Caco-2 (cell line): ENCODE results near the gene IRS2. TPM values are rescaled to one million over a fixed set of nuclear protein-coding genes. Genes with fewer than 3 reads are reported as not detected.

Source experiments
- BruUV-seq: library from RNA; stranded (reverse); fragments of 400-500 nt; replicated peaks from 2 replicates; lab custom pipeline; 2021; lab: Mats Ljungman, UMichigan
- CTCF ChIA-PET: fragments of 300-600 bp; sonication (Branson Sonifier 250); formaldehyde crosslinking; loops from one replicate; lab custom pipeline; 2022; ENCODE audit warnings: antibody characterized with exemption; lab: Charles Lee
- POLR2A ChIA-PET: fragments of 300-600 bp; sonication (Branson Sonifier 250); formaldehyde crosslinking; loops from one replicate; lab custom pipeline; 2022; ENCODE audit warnings: antibody characterized with exemption; lab: Charles Lee
- DNase-seq, 2 experiments: peaks; one replicate each; pipeline versions ENCODE4 v3.0.0 to v3.0.0-alpha.2; 2020 to 2022
- H3K27me3 ChIP-seq: replicated peaks from 2 replicates; pipeline ENCODE4 v1.6.0; 2011; ENCODE audit warnings: low read length; ENCODE audit not compliant: control insufficient read depth, insufficient read depth
- H3K36me3 ChIP-seq: 2 replicates; pipeline ENCODE4 v1.5.1; 2011; ENCODE audit warnings: low read length; ENCODE audit not compliant: control insufficient read depth, insufficient read depth
- H3K4me1 ChIP-seq: fragments of 250-450 bp; sonication (Bioruptor Pico); 2 replicates; pipeline ENCODE4 v1.5.1; 2020; ENCODE audit warnings: mild to moderate bottlenecking
- H3K4me3 ChIP-seq: 2 replicates; pipeline ENCODE4 v1.5.1; 2011; ENCODE audit warnings: low read depth, mild to moderate bottlenecking, control low read depth, low read length
- H3K9me3 ChIP-seq: fragments of 250-450 bp; sonication (Bioruptor Pico); 2 replicates; pipeline ENCODE4 v1.5.1; 2020; ENCODE audit warnings: mild to moderate bottlenecking, moderate library complexity
- H3K27ac Mint-ChIP-seq: one replicate; pipeline ENCODE4 v1.8.0; 2022; ENCODE audit warnings: mixed read lengths; ENCODE audit not compliant: unreplicated experiment
- H3K27me3 Mint-ChIP-seq: one replicate; pipeline ENCODE4 v1.8.0; 2022; ENCODE audit warnings: mixed read lengths; ENCODE audit not compliant: insufficient read depth, unreplicated experiment
- H3K36me3 Mint-ChIP-seq: one replicate; pipeline ENCODE4 v1.8.0; 2022; ENCODE audit warnings: mild to moderate bottlenecking, mixed read lengths; ENCODE audit not compliant: insufficient read depth, unreplicated experiment
- H3K4me1 Mint-ChIP-seq: one replicate; pipeline ENCODE4 v1.8.0; 2022; ENCODE audit warnings: low read depth, mixed read lengths; ENCODE audit not compliant: unreplicated experiment
- H3K4me3 Mint-ChIP-seq: one replicate; pipeline ENCODE4 v1.8.0; 2022; ENCODE audit warnings: mild to moderate bottlenecking, moderate library complexity, mixed read lengths; ENCODE audit not compliant: unreplicated experiment
- H3K9me3 Mint-ChIP-seq: one replicate; pipeline ENCODE4 v1.8.0; 2022; ENCODE audit warnings: mixed read lengths; ENCODE audit not compliant: unreplicated experiment
- CTCF ChIP-seq, 2 experiments: fragments of 200-600 bp in 1 of 2; IDR thresholded peaks; 1 replicate in 1 of 2; 2 replicates in 1 of 2; pipeline versions ENCODE4 v1.5.1 to v1.8.0; 2011 to 2022; ENCODE audit warnings: antibody characterized with exemption in 1 of 2, control low read depth in 1 of 2, inconsistent platforms in 1 of 2, low read depth in 1 of 2, low read length in 1 of 2, mild to moderate bottlenecking in 1 of 2, moderate library complexity in 1 of 2; ENCODE audit not compliant: insufficient read depth in 1 of 2, severe bottlenecking in 1 of 2, unreplicated experiment in 1 of 2
- intact Hi-C: fragments of 100-400 bp; cut with micrococcal nuclease; formaldehyde crosslinking; loops from one replicate; pipeline ENCODE4 v1.10.0; 2022; ENCODE audit not compliant: unreplicated experiment
- total RNA-seq: library from RNA; stranded (reverse); gene quantifications from 2 replicates; pipeline ENCODE4 v1.2.3, GENCODE V29; 2022

IRS2 gene
- total RNA-seq, 1 experiment from 2014 or later = 5.5 TPM

- no peak for TF ChIP-seq CTCF (IDR thresholded peaks at IDR 0.05; ENCODE audit: insufficient read depth in 1 of 2, low read depth in 1 of 2, low read length in 1 of 2, severe bottlenecking in 1 of 2, unreplicated experiment in 1 of 2)
- Mint-ChIP-seq H3K9me3 (no peaks in the 10 kb centered on the region), H3K4me3 (no peak overlapping the region), H3K27ac (no peak overlapping the region), H3K4me1 (no peaks in the 10 kb centered on the region), H3K27me3 (no peaks in the 10 kb centered on the region), H3K36me3 (no peaks in the 10 kb centered on the region)
- Histone ChIP-seq H3K27me3 (no peaks in the 10 kb centered on the region), H3K36me3 (no peaks in the 10 kb centered on the region), H3K4me3 (no peak overlapping the region), H3K4me1 (no peaks in the 10 kb centered on the region), H3K9me3 (no peaks in the 10 kb centered on the region)
- ChIA-PET CTCF (no interaction called here), POLR2A (no interaction called here)
- no TSS peak for BruUV-seq
- intact Hi-C loops = no loop called here
- DNase-seq = no peak
Observed at GRCh38 chr13:109768616-109769015, 17.8 kb downstream of the IRS2 start.

- no peaks in the 10 kb centered on the region for H3K27me3 Mint-ChIP-seq
- H3K9me3 Mint-ChIP-seq = no peaks in the 10 kb centered on the region
- Histone ChIP-seq H3K4me3 (no peak overlapping the region), H3K4me1 (no peaks in the 10 kb centered on the region), H3K36me3 (no peaks in the 10 kb centered on the region), H3K27me3 (no peaks in the 10 kb centered on the region), H3K9me3 (no peaks in the 10 kb centered on the region)
- H3K4me1 Mint-ChIP-seq = no peaks in the 10 kb centered on the region
- ChIA-PET CTCF (no interaction called here), POLR2A (no interaction called here)
- DNase-seq = no peak
- BruUV-seq = no TSS peak
- H3K27ac Mint-ChIP-seq = no peak overlapping the region
- TF ChIP-seq CTCF (IDR thresholded peaks at IDR 0.05; ENCODE audit: insufficient read depth in 1 of 2, low read depth in 1 of 2, low read length in 1 of 2, severe bottlenecking in 1 of 2, unreplicated experiment in 1 of 2) = no peak
- no peaks in the 10 kb centered on the region for H3K36me3 Mint-ChIP-seq
- intact Hi-C loops = no loop called here
- no peak overlapping the region for H3K4me3 Mint-ChIP-seq
Observed at GRCh38 chr13:109768176-109768575, 18.2 kb downstream of the IRS2 start.

GRCh38 chr13:109767023-109767422 lies 19.4 kb downstream of the IRS2 start:
- Histone ChIP-seq H3K36me3 (no peaks in the 10 kb centered on the region), H3K4me1 (no peaks in the 10 kb centered on the region), H3K4me3 (no peak overlapping the region), H3K9me3 (no peaks in the 10 kb centered on the region), H3K27me3 (no peaks in the 10 kb centered on the region)
- CTCF ChIA-PET = no interaction called here
- TF ChIP-seq CTCF (IDR thresholded peaks at IDR 0.05; ENCODE audit: insufficient read depth in 1 of 2, low read depth in 1 of 2, low read length in 1 of 2, severe bottlenecking in 1 of 2, unreplicated experiment in 1 of 2) = no peak
- no peak for DNase-seq
- no peaks in the 10 kb centered on the region for H3K36me3 Mint-ChIP-seq
- intact Hi-C loops = no loop called here
- no peak overlapping the region for H3K4me3 Mint-ChIP-seq
- H3K4me1 Mint-ChIP-seq = no peaks in the 10 kb centered on the region
- no peak overlapping the region for H3K27ac Mint-ChIP-seq
- BruUV-seq = no TSS peak
- POLR2A ChIA-PET = no interaction called here
- H3K9me3 Mint-ChIP-seq = no peaks in the 10 kb centered on the region
- H3K27me3 Mint-ChIP-seq = no peaks in the 10 kb centered on the region
